ENCODE data around the gene RAPGEF4. TPM values are rescaled to one million over a fixed set of nuclear protein-coding genes. Genes with fewer than 3 reads are reported as not detected.

The RAPGEF4 gene
- total RNA-seq, 6 donors from 2014 or later, result 8.3 to 35.2 (median 17.4) TPM

GRCh38 chr2:172909454-172909853, 173.8 kb downstream of the RAPGEF4 start:
- H3K27ac ChIP-seq, result no peak overlapping the region
- no peak for DNase-seq
- H3K27me3 ChIP-seq, result no peaks in the 10 kb centered on the region
- no peaks in the 10 kb centered on the region for H3K36me3 ChIP-seq
- 79 to 96% methylated on average over 3 of the region's 3 CpGs for WGBS, 2 donors
- peaks cover 0 to 7% (median 1%) of the 10 kb centered on the region in 4 donors for H3K4me1 ChIP-seq
- no peak for TF ChIP-seq POLR2A (IDR thresholded peaks at IDR 0.05)
- no peak for TF ChIP-seq CTCF (IDR thresholded peaks at IDR 0.05)
- TF ChIP-seq EP300 (IDR thresholded peaks at IDR 0.05), result no peak
- TF ChIP-seq POLR2AphosphoS5 (IDR thresholded peaks at IDR 0.05), result no peak
- no peak for ATAC-seq (ENCODE audit: low FRiP score in 2 of 2)
- no peaks in the 10 kb centered on the region for H3K9me3 ChIP-seq
- H3K4me3 ChIP-seq, result no peak overlapping the region

GRCh38 chr2:172912266-172912665, 176.6 kb downstream of the RAPGEF4 start:
- Histone ChIP-seq H3K4me1 (no peaks in the 10 kb centered on the region), H3K9me3 (no peaks in the 10 kb centered on the region), H3K27ac (no peak overlapping the region), H3K4me3 (no peak overlapping the region), H3K36me3 (no peaks in the 10 kb centered on the region), H3K27me3 (no peaks in the 10 kb centered on the region)
- DNase-seq (no peak), ATAC-seq (ENCODE audit: low FRiP score in 2 of 2) (no peak)
- TF ChIP-seq POLR2A (IDR thresholded peaks at IDR 0.05), result no peak
- no peak for TF ChIP-seq EP300 (IDR thresholded peaks at IDR 0.05)
- no peak for TF ChIP-seq POLR2AphosphoS5 (IDR thresholded peaks at IDR 0.05)
- no peak for TF ChIP-seq CTCF (IDR thresholded peaks at IDR 0.05)
- WGBS, 2 donors, result 85 to 88% methylated on average over 1 of the region's 1 CpG

DNA sequence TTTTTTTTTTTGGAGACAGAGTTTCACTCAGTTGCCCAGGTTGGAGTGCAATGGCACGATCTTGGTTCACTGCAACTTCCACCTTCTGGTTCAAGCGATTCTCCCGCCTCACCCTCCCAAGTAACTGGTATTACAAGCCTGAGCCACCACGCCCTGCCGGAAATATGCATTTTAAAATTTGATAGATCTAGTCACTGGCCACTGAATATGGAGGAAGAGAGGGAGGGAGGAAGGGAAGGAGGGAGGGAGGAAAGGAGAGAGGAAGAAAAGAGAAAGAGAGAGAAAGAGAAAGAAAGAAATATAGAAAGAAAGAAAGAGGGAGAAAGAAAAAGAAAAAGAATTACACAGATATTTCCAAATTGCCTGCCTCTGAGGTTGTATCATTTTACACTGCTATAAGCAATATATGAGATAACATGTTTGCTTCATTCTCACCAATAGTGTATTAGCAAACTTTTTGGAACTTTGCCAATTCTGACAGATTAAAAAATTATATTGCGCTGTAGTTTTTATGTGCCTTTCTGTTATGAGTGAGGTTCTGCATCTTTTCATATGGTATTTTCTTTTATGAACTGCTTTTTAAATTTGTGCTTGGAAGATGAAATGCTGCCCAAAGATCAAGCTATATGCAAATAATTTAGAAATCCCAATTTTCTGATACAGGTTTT, 178.8 kb downstream of the RAPGEF4 start:
- Histone ChIP-seq H3K27ac (no peak overlapping the region), H3K4me1 (no peaks in the 10 kb centered on the region), H3K9me3 (no peaks in the 10 kb centered on the region), H3K27me3 (no peaks in the 10 kb centered on the region), H3K36me3 (no peaks in the 10 kb centered on the region), H3K4me3 (no peak overlapping the region)
- ATAC-seq (ENCODE audit: low FRiP score in 2 of 2) (no peak), DNase-seq (no peak)
- no peak for TF ChIP-seq POLR2AphosphoS5 (IDR thresholded peaks at IDR 0.05)
- WGBS, 2 donors, result 91 to 93% methylated on average over 6 of the region's 6 CpGs

- no peaks in the 10 kb centered on the region for H3K27me3 ChIP-seq
- DNase-seq (no peak), ATAC-seq (ENCODE audit: low FRiP score in 2 of 2) (no peak)
- 68 to 70% methylated on average over 3 of the region's 3 CpGs for WGBS, 2 donors
- TF ChIP-seq POLR2A (IDR thresholded peaks at IDR 0.05) (no peak), CTCF (IDR thresholded peaks at IDR 0.05) (no peak), EP300 (IDR thresholded peaks at IDR 0.05) (no peak), POLR2AphosphoS5 (IDR thresholded peaks at IDR 0.05) (no peak)
- H3K36me3 ChIP-seq, result no peaks in the 10 kb centered on the region
- peaks cover 0 to 2% (median 0%) of the 10 kb centered on the region in 4 donors for H3K4me1 ChIP-seq
- H3K9me3 ChIP-seq, result no peaks in the 10 kb centered on the region
- H3K4me3 ChIP-seq, result no peak overlapping the region
- no peak overlapping the region for H3K27ac ChIP-seq
Measured at GRCh38 chr2:172917716-172918115, 182.1 kb downstream of the RAPGEF4 start.

DNA sequence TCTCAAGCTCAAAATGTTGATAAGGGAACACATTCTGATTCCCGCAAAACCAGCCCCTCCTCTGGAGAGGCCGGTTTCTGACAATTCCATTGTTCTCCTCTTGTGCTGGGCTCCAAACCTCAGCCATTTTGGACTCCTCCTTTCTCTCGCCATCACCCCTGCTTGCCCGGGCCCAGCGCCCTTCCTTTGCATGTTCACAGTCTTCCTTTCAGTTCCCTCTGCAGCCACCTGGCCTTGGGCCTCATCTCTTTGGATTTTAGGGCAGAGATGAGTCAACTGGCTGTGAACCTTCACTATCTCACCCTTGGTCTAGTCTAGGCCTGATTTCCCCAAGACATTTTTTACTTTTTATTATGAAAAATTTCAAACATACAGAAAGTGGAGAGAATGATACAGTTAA, 184.1 kb downstream of the RAPGEF4 start:
- Histone ChIP-seq H3K4me1 (peaks cover 0 to 2% (median 0%) of the 10 kb centered on the region in 4 donors), H3K36me3 (no peaks in the 10 kb centered on the region), H3K27me3 (no peaks in the 10 kb centered on the region), H3K9me3 (no peaks in the 10 kb centered on the region), H3K4me3 (no peak overlapping the region), H3K27ac (no peak overlapping the region)
- 88 to 89% methylated on average over 5 of the region's 5 CpGs for WGBS, 2 donors
- ATAC-seq (ENCODE audit: low FRiP score in 2 of 2), result no peak
- no peak for TF ChIP-seq POLR2A (IDR thresholded peaks at IDR 0.05)
- TF ChIP-seq CTCF (IDR thresholded peaks at IDR 0.05), result no peak
- TF ChIP-seq EP300 (IDR thresholded peaks at IDR 0.05), result no peak
- no peak for TF ChIP-seq POLR2AphosphoS5 (IDR thresholded peaks at IDR 0.05)
- DNase-seq, result no peak
